GM10248 (cell line): ENCODE data around the gene CFAP20.

Experiments
- CTCF ChIA-PET: fragments of 300-600 bp; sonication (Branson Sonifier 250); formaldehyde crosslinking; extraction: SDS; loops from one replicate; lab custom pipeline; 2021; ENCODE audit warnings: antibody characterized with exemption; lab: Yijun Ruan, JAX
- POLR2A ChIA-PET: fragments of 350-650 bp; sonication (Branson Sonifier 250); formaldehyde crosslinking; extraction: SDS; loops from one replicate; lab custom pipeline; 2020; ENCODE audit warnings: antibody characterized with exemption; lab: Yijun Ruan, JAX
- DNase-seq: peaks from one replicate; pipeline ENCODE4 v3.0.0; 2012; ENCODE audit errors: extremely low spot score
- CTCF ChIP-seq: IDR thresholded peaks from 2 replicates; pipeline ENCODE4 v1.5.1; 2012; ENCODE audit warnings: mild to moderate bottlenecking, low read depth; ENCODE audit errors: extremely low read depth, missing control alignments, control extremely low read depth

The CFAP20 gene

GRCh38 chr16:58121132-58121531, 8.0 kb downstream of the CFAP20 start:
- ChIA-PET POLR2A (no interaction called here), CTCF (interaction anchor here (0.8 to 2.7 kb wide), 14 partner anchors 7 to 366 kb away, joined by 3 to 12 read pairs (median 4); partner anchors contain the start of genes USB1 and ZNF319)
- DNase-seq = no peak
- TF ChIP-seq CTCF = no peak

GRCh38 chr16:58120234-58120633, 8.9 kb downstream of the CFAP20 start:
- no peak for TF ChIP-seq CTCF
- ChIA-PET POLR2A (no interaction called here), CTCF (interaction anchor here (1.9 to 2.7 kb wide), 2 partner anchors 11 to 20 kb away, joined by 6 to 12 read pairs; no protein-coding TSS in a partner anchor)
- DNase-seq = no peak

- TF ChIP-seq CTCF = no peak
- DNase-seq = no peak
- ChIA-PET CTCF (interaction anchor here (1.5 to 1.9 kb wide), 2 partner anchors 20 to 22 kb away, joined by 3 to 10 read pairs; no protein-coding TSS in a partner anchor), POLR2A (interaction anchor here (0.7 kb wide), 1 partner anchor 10 kb away, joined by 3 read pairs; the partner anchor contains the start of gene CFAP20)
Measured at GRCh38 chr16:58119509-58119845, 9.7 kb downstream of the CFAP20 start.

GRCh38 chr16:58118801-58119508, 10.2 kb downstream of the CFAP20 start:
- POLR2A ChIA-PET = interaction anchor here (0.6 to 0.7 kb wide), 2 partner anchors 11 to 1734 kb away, joined by 3 read pairs; partner anchors contain the start of gene CFAP20
- DNase-seq = no peak
- no peak for TF ChIP-seq CTCF
- CTCF ChIA-PET = interaction anchor here (1.0 to 1.9 kb wide), 3 partner anchors 9 to 22 kb away, joined by 3 to 10 read pairs (median 3); no protein-coding TSS in a partner anchor

GRCh38 chr16:58116529-58116928, 12.7 kb downstream of the CFAP20 start:
- no peak for TF ChIP-seq CTCF
- POLR2A ChIA-PET = interaction anchor here (0.8 kb wide), 1 partner anchor 13 kb away, joined by 5 read pairs; the partner anchor contains the start of gene CFAP20

GRCh38 chr16:58116081-58116480, 13.1 kb downstream of the CFAP20 start:
- no peak for DNase-seq
- TF ChIP-seq CTCF = no peak
- ChIA-PET CTCF (interaction anchor here (1.6 to 1.7 kb wide), 2 partner anchors 11 to 18 kb away, joined by 4 to 9 read pairs; no protein-coding TSS in a partner anchor), POLR2A (interaction anchor here (0.8 kb wide), 1 partner anchor 13 kb away, joined by 5 read pairs; the partner anchor contains the start of gene CFAP20)

More at GRCh38 chr16:58116529-58116928, 12.7 kb downstream of the CFAP20 start:
- no peak for DNase-seq
- CTCF ChIA-PET = interaction anchor here (1.6 to 1.7 kb wide), 2 partner anchors 11 to 19 kb away, joined by 4 to 9 read pairs; no protein-coding TSS in a partner anchor
